GM21529 (cell line): Measurements from ENCODE around the gene LEMD3.

Source experiments
- ATAC-seq: cut with Tn5 transposase; IDR thresholded peaks from one replicate; pipeline ENCODE4 v1.9.1; 2021; ENCODE audit not compliant: unreplicated experiment

Gene LEMD3

GRCh38 chr12:65169320-65170208 is at the start of gene LEMD3:
LEMD3 (plus strand) TSS chr12:65169583; CDS start chr12:65169597, 14 bp downstream.
- peak; percentile 89 for ATAC-seq

DNA sequence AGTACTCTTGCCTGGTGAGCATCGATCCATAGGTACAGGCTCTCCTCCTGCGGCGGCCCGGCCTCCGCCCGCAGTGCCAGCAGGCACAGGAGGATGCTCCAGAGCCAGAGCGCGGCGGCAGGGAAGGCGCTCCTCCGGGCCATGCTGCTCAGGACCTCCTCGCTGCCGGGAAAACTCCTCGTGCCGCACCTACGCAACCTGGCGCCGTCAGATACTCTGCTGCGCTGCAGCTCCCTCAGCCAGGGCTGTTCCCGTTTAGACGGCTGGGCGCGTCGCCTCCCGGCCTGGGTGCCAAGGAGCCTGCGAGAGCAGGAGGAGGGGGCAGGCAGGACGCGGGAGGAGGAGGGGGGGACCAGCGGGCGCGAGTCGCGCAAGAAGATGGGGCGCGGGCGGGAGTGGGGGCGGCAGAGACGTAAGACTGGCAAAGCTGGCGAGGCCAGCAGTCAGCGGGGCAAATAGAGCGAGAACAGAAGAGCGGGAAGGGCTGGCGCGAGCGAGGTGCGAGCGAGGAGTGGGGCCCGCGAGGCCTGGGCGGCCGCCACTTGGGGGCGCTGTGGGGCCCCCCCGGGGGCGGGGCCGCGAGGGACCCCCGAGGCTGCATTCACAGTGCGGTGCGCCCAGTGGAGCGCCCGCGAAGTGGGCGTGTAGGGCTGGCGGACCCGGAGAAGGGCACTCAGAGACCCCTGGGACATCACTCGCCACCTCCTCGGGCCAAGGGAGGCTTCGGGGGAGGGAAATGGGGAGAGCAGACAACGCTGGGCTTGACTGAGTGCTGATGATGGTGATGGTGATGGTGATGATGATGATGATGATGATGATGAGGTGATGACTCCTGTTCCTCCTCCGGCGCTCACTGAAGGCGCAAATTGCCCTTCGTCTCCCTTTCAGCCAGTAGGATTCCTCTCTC is 48.1 kb upstream of the LEMD3 start, which contains the start of gene WIF1:
TSS of gene WIF1 (minus strand) at position 257 of the 907 bp plus-strand sequence. CDS start at position 143, 114 bp downstream.
- no peak for ATAC-seq

DNA sequence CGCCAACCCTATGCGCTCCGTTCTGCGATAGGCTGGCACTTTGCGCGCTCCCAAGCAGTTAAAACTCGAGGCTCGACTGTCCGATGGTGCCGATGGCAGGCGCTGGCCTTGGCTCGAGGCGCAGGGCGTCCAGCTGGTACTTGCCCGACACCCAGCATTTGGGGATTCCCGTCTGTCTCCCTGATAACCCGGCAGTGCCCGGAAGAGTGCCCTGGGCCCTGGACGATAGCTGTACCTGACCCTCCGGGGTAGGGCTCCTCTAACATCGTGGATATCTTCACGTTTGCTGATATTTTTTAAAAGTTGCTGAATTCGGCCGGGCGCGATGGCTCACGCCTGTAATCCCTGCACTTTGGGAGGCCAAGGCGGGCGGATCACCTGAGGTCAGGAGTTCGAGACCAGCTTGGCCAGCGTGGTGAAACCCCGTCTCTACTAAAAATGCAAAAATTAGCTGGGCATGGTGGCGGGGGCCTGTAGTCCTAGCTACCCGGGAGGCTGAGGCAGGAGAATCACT is 47.4 kb upstream of the LEMD3 start:
- ATAC-seq: no peak

- ATAC-seq: no peak
These were observed 46.7 kb upstream of the LEMD3 start for GRCh38 chr12:65122703-65123102.

- ATAC-seq: no peak
These were observed 45.8 kb upstream of the LEMD3 start for GRCh38 chr12:65123435-65124063.

DNA sequence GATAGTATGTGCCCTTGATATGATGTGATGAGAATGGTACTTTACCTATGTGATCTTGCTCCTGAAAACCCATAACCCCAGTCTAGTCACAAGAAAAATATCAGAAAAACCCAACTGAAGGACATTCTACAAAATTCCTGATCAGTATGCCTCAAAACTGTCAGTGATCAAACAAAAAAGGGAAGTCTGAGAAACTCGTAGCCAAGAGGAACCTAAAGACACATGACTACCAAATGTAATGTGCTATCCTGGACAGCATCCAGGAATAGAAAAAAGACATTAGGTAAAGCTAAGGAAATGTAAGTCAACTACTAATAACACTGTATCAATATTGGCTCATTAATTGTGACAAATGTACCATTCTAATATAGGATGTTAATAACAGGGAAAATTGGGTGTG is 44.1 kb upstream of the LEMD3 start:
- ATAC-seq: no peak

DNA sequence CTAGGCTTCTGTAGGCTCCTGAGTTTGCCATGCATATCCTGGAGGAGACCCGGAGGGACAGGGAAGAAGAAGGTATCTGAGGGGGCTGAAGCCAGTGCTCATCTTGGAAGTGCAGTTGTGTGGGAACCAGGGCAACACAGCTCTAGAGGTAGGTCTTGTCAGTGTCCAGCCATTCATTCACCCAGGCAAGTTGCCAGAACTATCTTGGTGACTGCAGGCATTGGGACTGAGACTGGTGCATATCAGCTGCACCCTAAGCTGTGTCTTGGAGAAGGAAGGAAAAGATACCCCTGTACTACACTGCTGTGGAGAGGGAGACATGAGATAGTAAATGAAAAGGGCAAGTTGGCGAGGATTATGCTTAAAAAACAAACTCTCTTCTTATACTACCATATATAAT is 43.4 kb upstream of the LEMD3 start:
- no peak for ATAC-seq

- ATAC-seq: no peak
These were observed 42.9 kb upstream of the LEMD3 start for GRCh38 chr12:65126482-65126881.

- no peak for ATAC-seq
These were observed 35.5 kb upstream of the LEMD3 start for GRCh38 chr12:65133879-65134278.

- ATAC-seq: no peak
These were observed 30.0 kb upstream of the LEMD3 start for GRCh38 chr12:65139389-65139788.

DNA sequence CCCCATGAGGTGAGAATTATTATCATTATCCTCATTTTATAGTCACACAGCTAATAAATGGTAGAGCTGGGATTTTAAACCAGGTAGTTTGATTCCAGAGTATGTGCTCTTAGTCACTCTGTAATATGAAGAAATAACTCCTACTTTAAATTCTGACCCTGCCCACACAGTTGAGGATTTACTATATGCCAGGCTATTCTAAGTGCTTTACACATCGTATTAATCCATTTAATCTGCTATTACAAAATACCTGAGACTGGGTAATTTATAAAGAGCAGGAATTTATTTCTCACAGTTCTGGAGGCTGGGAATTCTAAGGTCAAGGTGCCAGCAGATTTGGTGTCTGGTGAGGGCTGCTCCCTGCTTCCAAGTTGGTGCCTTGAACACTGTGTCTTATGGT is 28.6 kb upstream of the LEMD3 start:
- no peak for ATAC-seq

DNA sequence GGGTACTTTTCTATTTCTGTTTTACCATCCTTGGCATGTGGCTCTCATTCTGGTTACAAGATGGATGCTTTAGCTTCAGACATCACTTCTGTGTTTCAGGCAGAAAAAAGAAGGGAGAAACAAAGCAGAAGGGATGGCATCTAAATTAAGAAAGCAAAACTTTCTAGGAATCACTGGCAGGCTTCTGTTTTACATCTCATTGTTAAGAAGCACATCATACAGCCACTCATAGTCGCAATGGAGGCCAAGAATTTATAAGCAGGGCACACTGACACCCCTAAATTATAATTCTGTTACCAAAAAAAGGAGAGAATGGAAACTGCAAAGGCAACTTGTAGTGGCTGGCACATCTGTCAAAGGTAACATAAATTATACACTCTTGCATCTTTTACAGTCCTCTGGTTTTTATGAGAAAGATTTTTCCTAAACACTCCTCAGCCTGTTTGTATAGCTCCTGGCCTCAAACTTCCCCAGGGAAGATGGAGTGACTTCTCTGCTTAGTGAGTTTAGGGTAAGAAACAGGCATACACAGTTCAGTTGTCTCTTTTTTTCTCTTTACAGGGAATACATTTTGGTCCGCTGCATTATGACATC is 22.0 kb upstream of the LEMD3 start:
- ATAC-seq: no peak

GRCh38 chr12:65152012-65152411 is 17.4 kb upstream of the LEMD3 start:
- ATAC-seq: no peak

DNA sequence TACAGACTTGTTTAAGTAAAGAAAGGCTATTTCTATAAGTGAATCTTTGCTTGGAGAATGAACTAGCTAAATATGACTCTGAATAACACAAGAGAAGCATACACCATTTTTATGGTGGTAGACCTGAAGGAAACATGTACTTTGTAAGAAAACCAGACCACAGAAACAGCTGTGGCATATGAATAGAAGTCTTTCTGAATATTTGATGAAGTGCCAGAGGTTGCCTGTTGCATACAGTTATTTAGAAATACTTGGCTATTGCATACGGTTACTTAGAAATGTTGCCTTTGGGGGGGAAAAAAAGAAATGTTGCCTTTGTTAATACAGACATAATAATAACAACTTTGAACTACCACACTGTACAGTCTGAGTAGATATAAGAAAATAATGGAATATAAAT is 16.8 kb upstream of the LEMD3 start:
- no peak for ATAC-seq

DNA sequence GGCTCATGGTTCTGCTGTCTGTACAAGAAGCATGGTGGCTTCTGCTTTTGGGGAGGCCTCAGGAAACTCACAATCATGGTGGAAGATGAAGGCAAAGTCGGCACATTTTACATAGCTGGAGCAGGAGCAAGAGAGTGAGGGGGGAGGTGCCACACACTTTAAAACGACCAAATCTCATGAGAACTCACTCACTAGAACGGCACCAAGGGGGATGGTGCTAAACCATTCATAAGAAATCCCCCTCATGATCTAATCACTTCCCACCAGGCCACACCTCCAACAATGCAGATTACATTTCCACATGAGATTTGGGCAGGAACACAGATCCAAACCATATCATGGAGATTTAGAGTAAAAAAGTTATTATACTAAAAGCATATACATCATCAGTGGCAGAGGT is 13.6 kb upstream of the LEMD3 start:
- ATAC-seq: no peak

- ATAC-seq: peak; percentile 94
These were observed 13.0 kb upstream of the LEMD3 start for GRCh38 chr12:65156366-65156841.

DNA sequence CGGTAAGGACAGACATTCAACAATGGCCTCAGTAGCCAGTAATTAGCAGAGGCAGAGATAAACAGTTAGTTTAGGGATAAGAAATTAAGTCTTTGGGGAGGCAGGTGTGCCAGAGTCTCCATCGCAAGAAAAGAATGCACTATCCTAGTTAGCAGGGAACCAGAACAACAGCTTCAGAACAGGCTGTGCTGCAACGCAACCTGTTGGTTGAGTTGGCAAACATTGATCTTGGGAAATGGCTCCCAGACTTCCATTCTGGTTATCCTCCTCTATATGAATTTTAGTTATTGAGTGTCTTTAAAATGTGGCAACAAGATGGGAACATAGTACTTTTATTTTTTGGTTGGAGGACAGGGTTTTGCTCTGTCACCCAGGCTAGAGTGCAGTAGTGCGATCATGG is 12.3 kb upstream of the LEMD3 start:
- no peak for ATAC-seq

- peak; percentile 80 for ATAC-seq
These were observed 6.8 kb upstream of the LEMD3 start for GRCh38 chr12:65162609-65163008.

- no peak for ATAC-seq
These were observed 5.1 kb upstream of the LEMD3 start for GRCh38 chr12:65164244-65164643.

GRCh38 chr12:65164774-65165173 is 4.6 kb upstream of the LEMD3 start:
- no peak for ATAC-seq
